Pancreas (tissue), 10 donors: ENCODE measurements around the gene PHF5A. TPM values are rescaled to one million over a fixed set of nuclear protein-coding genes. Genes with fewer than 3 reads are reported as not detected.
A peak's percentile ranks its signal among the peaks of the same experiment; 100 is the strongest.

Experiments
- ATAC-seq, 4 donors: fragments of 200-7000 bp; cut with Tn5 transposase; one replicate each; pipeline versions ENCODE4 v1.8.0 to v1.9.1; 2020; ENCODE audit warnings: mild to moderate bottlenecking in 4 of 4, moderate library complexity in 4 of 4
- DNase-seq, 6 donors: peaks; one replicate each; pipeline ENCODE4 v3.0.0-alpha.2; 2020
- FAIRE-seq: peaks from 2 replicates; lab custom pipeline; 2012; peaks lifted over from hg19 to GRCh38; lab: Jason Lieb, UNC
- H3K27ac ChIP-seq, 4 donors: fragments of 200-600 bp; sonication (generic); 1 replicate in 3 of 4; 2 replicates in 1 of 4; pipeline versions ENCODE4 v1.5.0 to v1.8.0; 2020
- H3K27me3 ChIP-seq, 4 donors: fragments of 200-600 bp; one replicate each; pipeline ENCODE4 v1.8.0; 2021
- H3K36me3 ChIP-seq, 3 donors: fragments of 200-600 bp; sonication (generic) in 1 of 3; one replicate each; pipeline versions ENCODE4 v1.5.0 to v1.8.0; 2020 to 2021
- H3K4me1 ChIP-seq, 3 donors: fragments of 200-600 bp; one replicate each; pipeline ENCODE4 v1.8.0; 2021
- H3K4me3 ChIP-seq, 4 donors: fragments of 200-600 bp; sonication (generic) in 2 of 4; one replicate each; pipeline versions ENCODE4 v1.5.0 to v1.8.0; 2020 to 2021
- H3K9me3 ChIP-seq, 4 donors: fragments of 200-600 bp; one replicate each; pipeline ENCODE4 v1.8.0; 2021
- WGBS, 2 donors: extraction: QIAGEN DNeasy Blood & Tissue Kit; methylation state at CpG; one replicate each; pipeline ENCODE4 v1.1.7; 2013; 5-methylcytosine and 5-hydroxymethylcytosine counted together
- intact Hi-C, 3 donors: fragments of 100-400 bp; cut with DNase I; formaldehyde crosslinking; loops; one replicate each; pipeline versions ENCODE4 v1.11.1 to v1.14.2; 2022
- polyA plus RNA-seq, 2 donors: library from polyadenylated mRNA; stranded (reverse); fragments of 200-250 nt; gene quantifications; one replicate each; pipeline ENCODE4 v1.2.3, GENCODE V29; 2013
- total RNA-seq, 6 donors: library from RNA; stranded (reverse); fragmentation: NEBNext Ultra II Directional in 4 of 6; extraction: Animal tissue kit (Norgen Biotek cat#: 25700) in 4 of 6; gene quantifications; one replicate each; pipeline versions ENCODE4 v1.2.1 to v1.2.4, GENCODE V29; 2021 to 2023
- TF ChIP-seq, protein P1 (sequence below), 4 donors: fragments of 200-600 bp; sonication (generic) in 3 of 4; IDR thresholded peaks; one replicate each; pipeline versions ENCODE4 v1.5.0 to v1.8.0; 2021; ENCODE audit warnings: antibody characterized with exemption in 4 of 4
- donor health status: healthy with polysubstance abuse.
- donor health status: DM: no; HTN: no; CAD: no; lungs with moderate emphysema.
- donor health status: DM: no; HTN: no; CAD: no.
- donor health status: control.
- donor health status: control.
- donor health status: Bipolar disorder and iron deficiency.
- donor health status: DM: yes; HTN: yes; CAD: no.
- donor health status: DM: no; HTN: no; CAD: no.
- donor health status: DM: no; HTN: no; CAD: no.
- donor health status: DM: yes; HTN: yes; CAD: no.

Gene PHF5A
- total and polyA plus RNA-seq, 8 donors, result 8.8 to 29.7 (median 16.7) TPM

- intact Hi-C loops, result no loop called here
- no peak overlapping the region for H3K27ac ChIP-seq
- ATAC-seq, result no peak
These were observed 23.0 kb upstream of the PHF5A start for GRCh38 chr22:41491374-41492100.

DNA sequence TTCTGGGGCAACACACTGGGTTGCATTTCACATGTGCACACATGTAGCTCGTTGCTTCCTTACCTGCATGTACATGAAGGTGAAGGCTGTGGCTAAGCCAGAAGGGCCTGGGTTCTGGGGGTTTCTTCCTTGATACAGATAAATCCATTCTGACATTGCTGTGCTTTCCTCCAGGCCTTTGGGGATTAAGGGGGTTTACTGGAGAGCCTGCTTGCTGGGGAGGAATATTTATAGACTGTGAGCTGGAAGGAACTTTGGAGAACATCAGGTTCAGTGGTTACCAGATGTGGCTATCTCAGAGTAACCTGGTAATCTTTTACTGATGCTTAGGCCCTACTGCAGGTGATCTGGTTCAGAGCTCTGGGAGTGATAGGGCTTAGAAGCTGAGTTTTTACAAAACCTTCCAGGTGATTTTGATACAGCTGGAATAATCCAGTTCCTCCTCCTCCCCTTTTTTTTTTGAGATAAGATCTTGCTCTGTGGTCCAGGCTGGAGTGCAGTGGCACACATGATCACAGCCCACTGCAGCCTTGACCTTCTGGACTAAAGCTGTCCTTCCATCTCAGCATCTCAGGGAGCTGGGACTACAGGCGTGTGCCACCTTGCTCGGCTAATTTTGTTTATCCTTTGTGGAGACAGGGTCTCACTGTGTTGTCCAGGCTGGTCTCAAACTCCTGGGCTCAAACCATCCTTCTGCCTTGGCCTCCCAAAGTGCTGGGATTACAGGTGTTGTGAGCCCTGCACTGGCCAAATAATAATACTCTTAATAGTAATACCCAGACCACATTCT lies 20.3 kb upstream of the PHF5A start:
- ATAC-seq (no peak), DNase-seq (no peak), FAIRE-seq (no peak)
- Histone ChIP-seq H3K27ac (no peak overlapping the region), H3K4me1 (peaks cover 0 to 22% (median 3%) of the 10 kb centered on the region in 3 donors), H3K4me3 (no peak overlapping the region), H3K9me3 (no peaks in the 10 kb centered on the region), H3K27me3 (no peaks in the 10 kb centered on the region), H3K36me3 (no peaks in the 10 kb centered on the region)
- intact Hi-C loops, result no loop called here
- WGBS, 2 donors, result 56 to 68% methylated on average over 3 of the region's 3 CpGs
- TF ChIP-seq, protein P1, sequence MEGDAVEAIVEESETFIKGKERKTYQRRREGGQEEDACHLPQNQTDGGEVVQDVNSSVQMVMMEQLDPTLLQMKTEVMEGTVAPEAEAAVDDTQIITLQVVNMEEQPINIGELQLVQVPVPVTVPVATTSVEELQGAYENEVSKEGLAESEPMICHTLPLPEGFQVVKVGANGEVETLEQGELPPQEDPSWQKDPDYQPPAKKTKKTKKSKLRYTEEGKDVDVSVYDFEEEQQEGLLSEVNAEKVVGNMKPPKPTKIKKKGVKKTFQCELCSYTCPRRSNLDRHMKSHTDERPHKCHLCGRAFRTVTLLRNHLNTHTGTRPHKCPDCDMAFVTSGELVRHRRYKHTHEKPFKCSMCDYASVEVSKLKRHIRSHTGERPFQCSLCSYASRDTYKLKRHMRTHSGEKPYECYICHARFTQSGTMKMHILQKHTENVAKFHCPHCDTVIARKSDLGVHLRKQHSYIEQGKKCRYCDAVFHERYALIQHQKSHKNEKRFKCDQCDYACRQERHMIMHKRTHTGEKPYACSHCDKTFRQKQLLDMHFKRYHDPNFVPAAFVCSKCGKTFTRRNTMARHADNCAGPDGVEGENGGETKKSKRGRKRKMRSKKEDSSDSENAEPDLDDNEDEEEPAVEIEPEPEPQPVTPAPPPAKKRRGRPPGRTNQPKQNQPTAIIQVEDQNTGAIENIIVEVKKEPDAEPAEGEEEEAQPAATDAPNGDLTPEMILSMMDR (IDR thresholded peaks at IDR 0.05), result no peak

More at GRCh38 chr22:41491374-41492100, 23.0 kb upstream of the PHF5A start:
- Histone ChIP-seq H3K27me3 (no peaks in the 10 kb centered on the region), H3K4me1 (peaks cover 0 to 21% (median 3%) of the 10 kb centered on the region in 3 donors), H3K4me3 (no peak overlapping the region), H3K9me3 (no peaks in the 10 kb centered on the region), H3K36me3 (no peaks in the 10 kb centered on the region)
- DNase-seq (no peak), FAIRE-seq (no peak)
- TF ChIP-seq, protein P1 (IDR thresholded peaks at IDR 0.05), result no peak
- 83 to 87% methylated on average over 5 of the region's 5 CpGs for WGBS, 2 donors

- no peaks in the 10 kb centered on the region for H3K27me3 ChIP-seq
- no peaks in the 10 kb centered on the region for H3K36me3 ChIP-seq
- ATAC-seq, result no peak
- no peak overlapping the region for H3K4me3 ChIP-seq
- TF ChIP-seq, protein P1 (IDR thresholded peaks at IDR 0.05), result no peak
- no peak for FAIRE-seq
- intact Hi-C loops, result no loop called here
- H3K4me1 ChIP-seq, result peaks cover 0 to 22% (median 3%) of the 10 kb centered on the region in 3 donors
- WGBS, 2 donors, result 65 to 67% methylated on average over 4 of the region's 4 CpGs
- no peak overlapping the region for H3K27ac ChIP-seq
- DNase-seq, result no peak
- H3K9me3 ChIP-seq, result no peaks in the 10 kb centered on the region
These were observed 19.6 kb upstream of the PHF5A start for GRCh38 chr22:41488076-41488475.

GRCh38 chr22:41487037-41487935 lies 18.8 kb upstream of the PHF5A start:
- ATAC-seq (peak in 2 of 4 donors; percentile 18 to 40), DNase-seq (no peak), FAIRE-seq (no peak)
- Histone ChIP-seq H3K9me3 (no peaks in the 10 kb centered on the region), H3K27me3 (no peaks in the 10 kb centered on the region), H3K36me3 (no peaks in the 10 kb centered on the region), H3K4me3 (no peak overlapping the region), H3K4me1 (peaks cover 0 to 24% (median 3%) of the 10 kb centered on the region in 3 donors), H3K27ac (no peak overlapping the region)
- TF ChIP-seq, protein P1 (IDR thresholded peaks at IDR 0.05), result no peak
- WGBS, 2 donors, result 50 to 61% methylated on average over 8 of the region's 8 CpGs
- intact Hi-C loops, result no loop called here
